Stimulated activated CD4-positive, alpha-beta T cell treated with anti-CD3 and anti-CD28 coated beads, TNF-alpha, amount 100 ng/mL, for 1 hour (primary cell): ENCODE measurements around the gene ANKRD62.
"Not testable (repeated sequence)": the region's sequence is repeated elsewhere in the genome, so short reads cannot be mapped to it uniquely, and the experiment has no call there.

Experiments used
- DNase-seq, 3 donors: peaks; one replicate each; pipeline ENCODE4 v3.0.0-alpha.2; 2020; ENCODE audit warnings: low read depth in 3 of 3, low spot score in 1 of 3

The ANKRD62 gene

DNA sequence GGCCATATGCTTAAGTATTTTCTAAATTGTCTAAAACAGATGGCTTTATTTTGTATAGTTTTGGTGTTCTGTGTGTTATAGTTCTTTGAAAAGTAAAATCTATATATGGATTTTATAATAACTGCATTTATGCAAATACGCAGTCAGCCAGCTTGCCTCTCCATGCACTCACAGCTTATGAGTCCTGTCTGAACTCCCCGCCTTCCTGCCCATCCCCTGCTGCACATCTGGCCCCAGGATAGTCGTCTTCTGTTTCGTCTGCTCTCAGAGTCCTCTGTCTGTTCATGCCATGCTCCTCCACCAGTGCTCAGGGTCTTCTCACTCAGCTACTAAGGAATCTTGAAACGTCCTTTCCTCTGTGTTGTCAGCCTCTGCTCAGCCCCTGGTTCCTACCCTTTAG, 28.2 kb upstream of the ANKRD62 start:
- no peak for DNase-seq

DNA sequence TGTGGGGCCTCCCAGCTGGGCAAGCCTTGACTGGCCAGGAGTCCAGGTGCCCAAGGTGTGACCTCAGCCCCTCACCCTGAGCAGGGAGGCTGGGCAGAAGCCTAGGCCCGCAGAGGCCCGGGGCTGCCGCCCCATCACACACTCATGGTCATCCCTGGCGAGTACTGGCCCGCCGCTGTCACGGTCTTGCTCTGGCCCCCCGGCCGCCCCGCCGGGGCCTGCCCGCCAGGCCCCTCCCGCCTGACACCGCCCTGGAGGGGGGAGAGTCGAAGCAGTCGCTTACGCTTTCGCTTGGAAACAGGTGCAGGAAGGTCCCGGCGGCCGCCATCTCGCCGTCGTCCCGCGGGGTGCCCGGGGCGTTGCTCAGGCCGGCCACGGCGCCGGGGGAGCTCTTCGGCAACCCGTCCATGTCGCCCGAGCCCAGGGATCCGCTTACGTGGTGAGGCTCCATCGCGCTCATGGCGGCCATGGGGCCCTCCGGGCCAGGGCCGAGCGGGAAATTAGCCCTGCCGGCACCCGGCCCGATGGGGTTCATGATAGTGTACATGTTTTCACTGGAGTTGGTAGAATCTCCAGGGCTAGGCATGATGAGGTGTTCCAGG, 26.6 kb upstream of the ANKRD62 start:
- DNase-seq: no peak

DNA sequence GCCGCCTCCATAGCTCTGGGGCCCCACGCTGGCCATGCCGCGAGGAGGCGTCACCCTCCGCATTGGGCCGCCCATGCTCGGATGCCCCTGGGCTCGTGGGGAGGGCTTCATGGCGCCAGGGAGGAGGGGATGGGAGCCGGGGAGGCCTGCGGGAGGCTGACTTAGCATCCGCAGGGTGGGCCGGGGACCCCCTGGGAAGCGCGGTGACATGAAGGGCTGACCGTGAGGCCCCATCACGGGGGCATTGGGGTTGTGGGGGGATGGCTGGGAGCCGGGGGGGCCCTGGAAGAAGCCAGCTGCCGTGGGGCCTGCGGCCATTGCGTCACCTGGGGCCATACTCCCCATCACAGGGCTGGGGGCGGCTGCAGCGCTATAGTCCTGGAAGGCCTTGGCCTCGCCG, 26.0 kb upstream of the ANKRD62 start:
- DNase-seq: no peak

DNA sequence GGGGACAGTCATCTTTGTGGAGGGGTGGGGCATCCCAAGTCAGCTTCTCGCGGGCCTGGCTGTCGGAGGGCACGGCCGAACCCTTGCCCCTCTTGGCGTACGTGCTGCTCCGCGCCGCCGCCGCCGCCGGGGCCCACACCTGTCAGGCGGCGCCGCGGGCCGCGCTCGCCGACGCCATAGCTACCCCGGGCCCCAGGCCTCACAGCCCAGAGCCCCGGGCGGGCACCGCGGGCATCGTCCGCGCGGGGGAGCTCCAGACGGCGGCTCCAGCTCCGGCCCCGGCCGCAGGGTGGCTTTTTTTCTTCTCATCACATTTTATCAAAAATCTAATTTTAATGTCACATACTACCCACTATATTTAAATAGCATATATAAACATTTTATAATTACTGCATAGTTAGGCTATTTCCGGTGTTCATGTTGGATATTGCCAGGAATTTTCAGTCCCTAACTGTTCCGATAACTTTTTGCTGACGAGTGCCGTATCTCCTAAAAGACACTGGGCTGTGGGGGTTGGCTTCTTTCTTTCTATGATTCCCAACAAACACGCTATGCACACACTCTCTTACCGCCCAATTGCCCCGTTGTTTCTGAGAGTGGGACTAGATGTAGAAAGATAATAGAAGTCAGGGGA, 25.2 kb upstream of the ANKRD62 start:
- DNase-seq: not testable (repeated sequence)

DNA sequence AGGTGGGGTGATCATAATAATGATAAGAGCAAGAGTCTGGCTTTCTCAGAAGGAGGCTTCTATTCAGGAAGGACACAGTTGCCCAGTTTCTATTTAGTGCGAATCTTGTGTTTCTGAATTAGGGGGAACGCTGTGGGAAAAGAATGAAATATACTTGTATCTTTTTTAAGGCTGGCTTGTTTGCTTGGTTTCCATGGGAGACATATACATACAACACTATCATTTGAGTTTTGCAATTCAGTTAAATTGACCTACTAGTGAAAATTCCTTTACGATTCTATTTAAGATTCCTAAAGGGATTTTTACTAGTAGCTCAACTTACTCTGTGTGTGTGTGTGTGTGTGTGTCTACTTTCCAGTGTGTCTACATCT, 24.7 kb upstream of the ANKRD62 start:
- DNase-seq: no peak

DNA sequence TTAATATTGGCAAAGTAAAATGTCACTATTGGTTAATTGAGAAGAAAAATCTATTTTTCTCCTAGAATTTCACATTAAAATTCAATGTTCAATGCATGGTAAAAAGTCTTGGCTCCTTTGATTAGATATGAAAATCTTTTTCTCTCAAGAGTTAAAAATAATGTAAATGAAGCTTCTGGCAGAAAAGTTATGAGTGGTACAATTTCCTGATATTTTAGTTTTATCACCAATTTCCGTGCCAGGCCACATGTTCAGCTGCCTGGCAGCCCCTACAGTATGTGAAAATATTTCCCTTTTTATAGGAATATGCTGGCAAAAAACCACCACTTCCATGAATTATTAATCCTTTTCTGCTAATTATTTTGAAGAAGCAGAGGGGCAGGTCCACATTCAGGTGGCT, 22.6 kb upstream of the ANKRD62 start:
- not testable (repeated sequence) for DNase-seq

DNA sequence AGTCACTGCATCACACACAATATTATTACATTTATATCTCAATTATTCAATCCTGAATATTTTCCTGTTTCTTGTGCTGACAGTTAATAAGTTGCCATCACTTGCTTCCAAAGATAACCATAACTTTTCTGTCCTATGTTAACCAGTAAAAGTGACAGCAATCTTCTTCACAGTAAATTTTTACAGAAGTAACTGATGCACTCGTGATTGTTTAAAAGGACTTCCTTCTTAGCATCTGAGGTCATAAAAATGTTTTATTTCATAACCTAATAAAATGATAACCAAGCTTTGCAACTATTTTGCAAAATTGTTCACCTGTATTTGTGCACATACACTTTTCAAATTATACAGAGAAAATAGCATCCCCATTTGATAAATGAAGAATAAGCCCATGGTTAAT, 20.6 kb upstream of the ANKRD62 start:
- no peak for DNase-seq

DNA sequence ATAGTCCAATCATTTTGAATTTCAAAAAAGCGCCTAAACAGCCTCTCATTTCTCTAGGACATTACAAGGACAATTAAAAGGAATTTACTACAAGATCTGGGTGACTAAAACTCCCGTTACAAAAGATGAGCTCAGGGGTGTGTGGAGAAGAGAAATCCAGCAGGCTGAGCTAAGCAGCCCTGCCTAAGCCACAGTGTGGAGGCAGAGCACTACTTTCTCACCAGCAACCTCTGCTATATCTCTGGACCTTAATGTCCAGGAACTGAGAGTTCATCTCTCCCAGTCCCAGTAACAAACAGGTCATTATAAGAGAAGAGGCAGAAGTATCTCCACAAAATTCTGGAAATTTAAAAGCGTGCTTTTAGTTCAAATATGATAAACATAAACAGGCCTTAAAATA, 18.9 kb upstream of the ANKRD62 start:
- no peak for DNase-seq

DNA sequence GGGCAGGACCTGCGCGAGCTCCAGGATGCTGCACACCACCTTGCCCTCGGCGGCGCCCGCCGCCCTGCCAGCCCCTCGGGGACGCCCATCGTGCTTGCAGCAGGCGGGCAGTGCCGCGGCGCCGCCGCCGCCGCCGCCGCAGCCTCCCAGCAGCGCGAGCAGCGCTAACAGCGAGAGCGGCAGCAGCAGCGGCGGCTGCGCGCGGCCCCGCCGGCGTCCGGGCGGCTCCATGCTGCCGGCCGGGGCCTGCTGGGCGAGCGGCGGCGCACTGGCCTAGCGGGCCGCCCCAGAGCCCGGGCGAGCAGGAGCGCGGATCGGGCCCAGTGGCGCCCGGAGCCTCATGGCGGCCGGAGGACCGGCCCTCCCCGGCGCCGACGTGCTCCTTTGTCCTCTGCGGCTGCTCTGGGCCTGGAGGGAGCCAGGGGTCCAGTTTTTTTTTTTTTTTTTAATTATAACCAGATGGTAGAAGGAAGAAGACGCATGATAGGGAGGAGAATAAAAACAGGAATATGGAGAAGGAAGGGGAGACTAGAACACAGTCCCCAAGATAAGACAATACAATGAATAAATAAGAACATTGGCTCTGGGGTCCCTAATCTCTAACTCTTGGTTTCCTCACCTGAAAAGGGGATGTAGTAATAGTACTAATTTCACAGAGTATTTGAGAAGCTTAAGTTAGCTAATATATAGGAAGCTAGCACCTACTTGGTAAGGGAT, 17.1 kb upstream of the ANKRD62 start:
- DNase-seq: no peak

DNA sequence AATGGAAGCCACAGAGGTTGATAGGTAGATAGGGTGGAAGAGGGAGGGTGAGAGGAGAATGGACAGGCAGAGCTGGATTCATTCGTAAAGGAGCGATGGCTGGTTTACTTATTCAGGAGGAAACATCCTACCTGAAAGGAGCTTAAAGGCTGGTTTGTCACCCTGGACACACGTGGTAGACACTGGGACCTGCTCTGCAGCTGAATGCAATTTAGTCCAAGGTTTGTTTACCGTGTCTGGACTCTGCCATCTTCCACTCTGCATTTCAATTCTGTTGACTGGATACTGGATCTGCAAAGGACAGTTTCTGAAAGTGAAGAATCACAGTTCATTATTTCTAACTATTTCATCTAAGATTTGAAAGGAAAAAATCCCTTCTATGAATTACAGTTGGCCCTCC, 15.6 kb upstream of the ANKRD62 start:
- DNase-seq: not testable (repeated sequence)

DNA sequence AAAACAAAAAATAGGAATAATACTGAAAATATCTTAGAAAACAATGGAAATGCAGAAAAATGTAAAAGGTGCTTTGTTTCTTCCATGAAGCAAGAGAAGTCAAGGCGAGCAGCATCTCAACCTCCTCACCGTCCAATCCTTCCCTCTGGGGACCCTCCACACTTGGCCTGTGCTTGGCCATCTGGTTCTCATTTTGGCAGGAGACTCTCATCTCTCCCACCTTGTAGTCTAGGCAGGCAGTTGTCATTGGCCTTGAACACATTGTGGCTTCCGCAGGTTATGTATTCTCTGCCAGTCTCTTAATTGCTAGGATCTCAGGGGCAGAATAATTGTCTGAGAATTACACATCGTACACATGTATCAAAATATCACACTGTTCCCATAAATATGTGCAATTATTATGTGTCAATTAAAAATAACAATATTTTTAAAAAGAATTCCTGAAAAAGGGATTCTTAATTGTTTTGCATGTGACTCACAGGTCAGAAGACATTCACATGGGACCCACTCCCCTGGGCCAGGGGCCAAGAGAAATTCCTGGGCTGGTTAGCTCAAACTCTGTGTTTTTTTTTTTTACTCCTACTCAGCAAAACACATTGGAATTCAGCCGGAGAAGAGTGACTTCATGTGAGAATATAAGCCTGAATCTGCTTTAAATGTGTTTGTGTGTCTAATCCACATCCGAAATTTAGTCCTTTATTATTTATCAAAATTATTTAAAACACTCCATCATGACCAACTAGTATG, 14.0 kb upstream of the ANKRD62 start:
- no peak for DNase-seq

DNA sequence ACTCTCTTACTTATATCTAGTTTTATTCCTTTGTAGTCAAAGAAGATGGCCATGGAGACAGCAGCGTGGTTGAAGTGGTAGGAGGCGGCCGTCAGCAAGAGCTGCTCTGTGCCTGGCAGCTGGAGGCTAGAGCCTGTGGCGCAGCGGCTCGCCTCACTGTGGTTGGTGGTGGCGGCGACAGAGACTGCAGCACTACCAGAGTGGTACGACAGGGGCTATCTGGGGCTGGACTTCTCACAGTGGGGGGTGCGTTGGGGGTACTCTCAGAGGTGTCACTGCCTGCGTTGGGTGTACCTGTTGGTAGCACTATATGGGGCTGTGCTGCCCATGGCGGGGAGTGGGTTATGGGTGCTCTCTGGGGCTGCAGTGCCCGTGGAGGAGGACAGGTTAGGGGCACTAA, 8.5 kb upstream of the ANKRD62 start:
- DNase-seq: no peak

DNA sequence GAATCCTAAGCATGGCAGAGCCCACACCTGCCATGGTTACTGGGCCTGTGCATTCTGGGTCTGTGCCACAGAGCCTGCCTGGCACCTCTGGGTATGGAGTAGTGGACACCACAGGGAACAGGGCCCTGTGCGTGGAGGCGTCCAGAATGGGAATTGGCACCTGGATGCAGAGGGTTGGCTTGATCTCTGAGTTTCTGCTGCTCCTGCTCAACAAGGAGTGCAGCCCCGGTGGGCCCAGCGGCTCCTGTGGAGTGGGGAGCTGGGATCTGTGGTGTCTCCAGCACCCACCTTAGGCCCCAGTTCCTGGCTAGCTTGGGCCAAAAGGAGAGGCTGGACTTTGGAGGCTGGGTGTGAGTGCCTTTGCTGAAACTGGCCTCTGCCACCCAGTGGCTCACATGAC, 7.9 kb upstream of the ANKRD62 start:
- DNase-seq: no peak

DNA sequence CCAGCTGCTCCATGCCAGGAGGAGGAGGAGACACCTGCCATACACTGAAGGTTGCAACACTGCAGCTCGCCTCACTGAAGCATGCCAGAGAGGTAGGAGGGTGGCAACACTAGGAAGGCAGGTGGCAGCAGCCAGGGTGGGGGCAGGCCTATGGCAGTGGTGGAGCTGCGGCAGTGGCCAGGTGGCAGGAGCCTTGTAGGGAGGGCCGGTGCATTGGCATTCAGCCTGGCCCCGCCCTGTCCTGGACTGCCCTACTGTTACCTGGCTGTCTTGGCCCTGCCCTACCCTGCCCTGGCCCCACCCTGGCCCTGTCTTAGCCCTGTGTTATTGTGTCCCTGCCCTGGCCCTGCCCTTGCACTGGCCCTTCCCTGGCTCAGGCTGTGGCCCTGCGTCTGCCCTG, 7.4 kb upstream of the ANKRD62 start:
- no peak for DNase-seq

DNA sequence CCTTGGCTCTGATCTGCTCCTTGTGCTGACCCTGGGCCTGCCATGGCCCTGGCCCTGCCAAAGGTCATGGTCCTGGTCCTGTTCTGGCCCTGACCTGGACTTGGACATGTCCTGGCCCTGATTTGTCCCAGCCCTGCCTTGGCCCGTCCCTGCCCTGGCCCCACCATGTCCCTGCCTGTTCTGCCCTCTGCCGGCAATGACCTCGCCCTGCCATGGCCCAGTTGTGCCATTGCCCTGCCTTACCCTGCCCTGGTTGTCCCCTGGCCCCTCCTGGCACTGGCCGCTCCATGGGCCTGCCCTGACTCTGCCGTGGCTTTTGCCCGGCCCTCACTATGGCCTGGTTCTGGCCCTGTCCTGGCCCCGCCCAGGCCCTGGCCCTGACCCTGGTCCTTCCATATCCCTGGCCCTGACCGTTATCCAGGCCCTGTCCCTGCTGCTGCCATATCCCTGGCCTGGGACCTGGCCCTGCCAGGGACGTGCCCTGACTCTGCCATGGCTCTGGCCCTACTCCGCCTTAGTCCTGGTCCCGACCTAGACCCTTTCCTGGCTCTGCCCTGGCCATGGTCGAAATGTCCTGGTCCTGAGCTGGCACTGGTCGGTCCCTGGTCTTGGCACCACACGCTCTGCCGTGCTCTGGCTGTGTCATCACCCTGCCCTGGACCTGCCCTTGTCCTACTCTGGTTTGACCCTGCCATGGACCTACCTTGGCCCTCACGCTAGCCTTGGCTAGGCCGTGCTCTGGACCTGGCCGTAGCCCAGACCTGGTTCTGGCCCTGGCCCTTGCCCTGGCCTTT, 6.8 kb upstream of the ANKRD62 start:
- no peak for DNase-seq

DNA sequence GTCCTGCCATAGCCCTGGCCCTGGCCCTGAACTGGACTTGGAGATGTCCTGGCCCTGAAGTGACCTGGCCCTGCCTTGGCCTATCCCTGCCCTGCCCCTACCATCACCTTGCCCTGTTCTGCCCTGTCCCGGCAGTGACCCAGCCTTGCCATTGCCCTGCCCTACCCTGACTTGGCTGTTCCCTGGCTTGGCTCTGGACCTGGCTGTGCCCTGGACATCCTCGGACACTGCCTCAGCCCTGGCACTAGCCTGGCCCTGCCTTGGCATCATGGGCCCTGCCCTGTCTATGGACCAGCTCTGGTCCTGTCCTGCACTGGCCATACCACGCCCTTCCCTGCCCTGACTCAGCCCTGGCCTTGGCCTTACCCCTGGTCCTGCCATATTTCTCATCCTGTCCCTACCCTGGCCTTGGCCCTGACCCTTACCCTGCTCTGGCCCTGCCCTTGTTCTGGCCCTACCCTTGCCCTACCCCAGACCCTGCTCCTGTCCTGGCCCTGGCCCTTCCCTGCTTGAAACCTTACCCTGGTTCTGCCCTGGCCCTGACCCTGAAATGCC, 6.1 kb upstream of the ANKRD62 start:
- no peak for DNase-seq

DNA sequence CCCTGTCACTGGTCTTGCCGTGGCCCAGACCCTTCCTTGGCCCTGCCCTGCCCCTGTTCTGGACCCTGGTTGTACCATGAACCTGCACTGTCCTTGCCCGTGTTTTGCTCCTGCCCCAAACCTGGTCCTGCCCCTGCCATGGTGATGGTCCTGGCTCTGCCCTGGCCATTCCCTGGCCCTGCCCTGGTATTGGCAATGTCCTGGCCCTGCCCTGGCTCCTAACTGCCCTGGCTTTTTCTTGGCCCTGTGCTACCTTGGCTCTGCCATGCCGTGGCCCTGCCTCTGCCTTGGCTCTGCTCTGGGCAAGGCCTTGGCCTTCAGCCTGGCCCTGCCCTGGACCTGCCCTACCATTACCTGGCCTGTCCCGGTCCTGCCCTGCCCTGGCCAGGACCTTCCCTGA, 5.5 kb upstream of the ANKRD62 start:
- DNase-seq: no peak

DNA sequence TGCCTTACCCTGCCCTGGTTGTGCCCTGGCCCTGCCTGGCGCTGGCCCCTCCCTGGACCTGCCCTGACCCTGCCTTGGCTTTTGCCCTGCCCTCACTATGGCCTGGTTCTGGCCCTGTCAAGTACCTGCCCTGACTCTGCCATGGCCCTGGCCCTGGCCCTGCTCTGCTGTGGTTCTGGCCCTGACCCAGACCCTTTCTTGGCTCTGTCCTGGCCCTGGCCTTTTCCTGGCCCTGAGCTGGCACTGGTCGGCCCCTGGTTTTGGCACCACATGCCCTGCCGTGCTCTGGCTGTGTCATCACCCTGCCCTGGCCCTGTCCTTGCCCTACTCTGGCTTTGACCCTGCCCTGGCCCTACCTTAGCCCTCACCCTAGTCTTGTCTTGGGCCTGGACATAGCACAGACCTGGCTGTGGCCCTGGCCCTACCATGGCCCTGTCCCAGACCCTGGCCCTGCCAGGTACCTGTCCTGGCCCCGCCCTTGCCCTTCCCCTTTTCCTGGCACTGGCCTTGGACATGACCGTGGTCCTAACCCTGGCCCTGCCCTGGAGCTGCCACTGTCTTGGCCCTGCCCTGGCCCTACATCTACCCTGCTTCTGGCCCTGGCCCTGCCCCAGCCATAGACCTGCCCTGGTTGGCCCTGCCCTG, 4.8 kb upstream of the ANKRD62 start:
- DNase-seq: no peak

DNA sequence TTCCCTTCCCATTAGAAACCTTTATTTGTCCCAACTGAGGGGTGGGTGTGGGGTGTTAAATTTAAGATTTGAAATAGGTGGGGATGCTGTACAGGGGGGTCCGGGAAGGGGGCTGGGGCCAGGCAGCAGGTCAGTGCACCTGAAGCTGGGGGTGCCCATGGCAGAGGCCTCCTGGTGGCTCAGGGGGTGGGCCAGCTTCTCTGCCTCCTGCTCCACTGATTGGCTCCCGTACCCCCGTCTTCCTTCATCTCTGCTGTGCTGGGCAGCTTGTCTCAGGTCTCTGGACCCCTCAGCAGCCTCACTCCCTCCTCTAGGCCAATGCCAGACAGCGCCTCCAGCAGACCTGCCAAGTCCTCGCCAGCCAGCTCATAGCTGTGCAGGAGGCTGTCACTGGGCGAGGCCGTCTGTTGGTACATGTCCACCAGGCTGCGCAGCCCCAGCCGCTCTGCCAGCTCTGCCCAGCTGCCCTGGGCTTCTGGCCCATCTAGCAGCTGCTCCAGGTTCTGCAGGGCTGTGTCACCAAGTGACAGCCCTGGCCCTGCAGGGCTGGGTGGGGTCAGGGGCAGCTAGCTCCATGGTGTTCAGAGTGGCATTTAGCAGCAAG, 2.0 kb upstream of the ANKRD62 start:
- DNase-seq: no peak
